ENCODE data around the gene PRSS3.
"Not testable (repeated sequence)": the region's sequence is repeated elsewhere in the genome, so short reads cannot be mapped to it uniquely, and the experiment has no call there.

Gene PRSS3

GRCh38 chr9:33818847-33819500 is 23.6 kb downstream of the PRSS3 start:
- DNase-seq = no peak

- no peak for DNase-seq
These were observed 24.9 kb downstream of the PRSS3 start for GRCh38 chr9:33820231-33820745.

DNA sequence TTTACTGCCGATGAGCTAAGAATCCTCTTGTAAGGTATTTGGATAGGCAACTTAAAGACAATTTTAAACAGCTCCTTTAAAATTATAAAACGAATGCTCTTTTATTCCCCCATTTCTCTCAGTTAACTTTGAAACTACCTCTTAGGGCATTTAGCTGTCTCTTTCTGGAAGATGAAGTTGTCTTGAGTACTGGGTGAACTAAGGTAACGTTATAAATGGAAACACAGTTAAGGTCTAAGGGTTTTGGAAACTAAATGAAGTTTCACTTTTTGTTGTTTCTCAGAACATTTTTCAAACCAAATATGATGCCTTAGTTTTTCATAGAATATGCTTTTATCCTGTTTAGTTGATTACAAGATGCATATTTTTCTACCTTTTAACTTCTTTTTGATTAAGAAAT is 28.4 kb downstream of the PRSS3 start:
- DNase-seq = no peak

GRCh38 chr9:33827285-33827684 is 31.9 kb downstream of the PRSS3 start:
- not testable (repeated sequence) for DNase-seq

GRCh38 chr9:33829641-33830230 is 34.4 kb downstream of the PRSS3 start:
- DNase-seq = not testable (repeated sequence)

DNA sequence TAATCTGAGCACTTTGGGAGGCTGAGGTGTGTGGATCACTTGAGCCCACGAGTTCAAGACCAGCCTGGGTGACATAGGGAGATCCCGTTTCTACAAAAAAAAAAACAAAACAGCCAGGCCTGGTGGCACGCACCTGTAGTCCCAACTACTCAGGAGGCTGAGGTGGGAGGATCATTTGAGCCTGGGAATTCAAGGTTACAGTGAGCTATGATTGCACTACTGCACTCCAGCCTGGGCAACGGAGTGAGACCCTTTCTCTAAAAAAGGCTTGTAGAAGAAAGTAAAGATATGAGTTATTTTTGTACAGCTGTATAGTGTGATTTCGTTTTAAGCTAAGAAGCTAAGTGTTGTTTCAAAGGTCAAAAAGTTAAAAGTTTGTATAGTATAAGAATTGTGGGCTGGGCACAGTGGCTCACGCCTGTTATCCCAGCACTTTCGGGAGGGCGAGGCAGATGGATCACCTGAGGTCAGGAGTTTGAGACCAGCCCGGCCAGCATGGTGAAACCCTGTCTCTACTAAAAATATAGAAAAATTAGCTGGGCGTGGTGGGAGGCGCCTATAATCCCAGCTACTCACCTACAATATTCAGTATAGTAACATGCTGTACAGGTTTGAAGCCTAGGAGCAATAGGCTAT is 40.4 kb downstream of the PRSS3 start:
- no peak for DNase-seq

DNA sequence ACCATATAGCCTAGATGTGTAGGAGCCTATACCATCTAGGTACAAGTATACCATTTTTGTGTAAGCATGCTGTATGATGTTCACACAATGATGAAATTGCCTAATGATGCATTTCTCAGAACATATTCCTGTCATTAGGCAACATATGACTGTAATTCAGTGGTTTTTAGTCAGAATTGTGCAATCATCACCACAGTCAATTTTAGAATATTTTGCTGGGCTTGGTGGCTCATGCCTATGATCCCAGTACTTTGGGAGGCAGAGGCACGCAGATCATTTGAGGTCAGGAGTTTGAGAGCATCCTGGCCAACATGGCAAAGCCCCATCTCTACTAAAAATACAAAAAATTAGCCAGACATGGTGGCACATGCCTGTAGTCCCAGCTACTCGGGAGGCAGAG is 40.9 kb downstream of the PRSS3 start:
- DNase-seq = peak; percentile 40

DNA sequence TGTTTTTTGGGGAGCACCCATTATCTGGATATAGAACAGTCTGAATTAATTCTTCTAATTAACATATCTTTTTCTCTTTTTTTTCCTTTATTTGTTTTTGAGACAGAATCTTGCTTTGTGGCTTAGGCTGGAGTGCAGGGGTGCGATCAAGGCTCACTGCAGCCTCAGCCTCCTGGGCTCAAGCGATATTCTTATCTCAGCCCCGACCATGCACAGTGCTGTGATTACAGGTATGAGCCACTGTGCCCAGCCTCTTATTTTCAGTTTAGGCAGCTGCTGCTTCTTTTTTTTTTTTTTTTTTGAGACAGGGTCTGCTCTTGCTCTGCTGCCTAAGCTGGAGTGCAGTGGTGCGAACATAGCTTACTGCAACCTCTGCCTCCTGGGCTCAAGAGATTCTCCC is 41.8 kb downstream of the PRSS3 start:
- DNase-seq = no peak

- DNase-seq = no peak
These were observed 45.0 kb downstream of the PRSS3 start for GRCh38 chr9:33840381-33840780.

GRCh38 chr9:33843312-33843961 is 48.1 kb downstream of the PRSS3 start:
- DNase-seq = no peak

- DNase-seq = no peak
These were observed 50.9 kb downstream of the PRSS3 start for GRCh38 chr9:33846231-33846630.

GRCh38 chr9:33847894-33848205 is 52.5 kb downstream of the PRSS3 start:
- DNase-seq = not testable (repeated sequence)
